ENCODE results near the gene RAP1GAP2.

DNA sequence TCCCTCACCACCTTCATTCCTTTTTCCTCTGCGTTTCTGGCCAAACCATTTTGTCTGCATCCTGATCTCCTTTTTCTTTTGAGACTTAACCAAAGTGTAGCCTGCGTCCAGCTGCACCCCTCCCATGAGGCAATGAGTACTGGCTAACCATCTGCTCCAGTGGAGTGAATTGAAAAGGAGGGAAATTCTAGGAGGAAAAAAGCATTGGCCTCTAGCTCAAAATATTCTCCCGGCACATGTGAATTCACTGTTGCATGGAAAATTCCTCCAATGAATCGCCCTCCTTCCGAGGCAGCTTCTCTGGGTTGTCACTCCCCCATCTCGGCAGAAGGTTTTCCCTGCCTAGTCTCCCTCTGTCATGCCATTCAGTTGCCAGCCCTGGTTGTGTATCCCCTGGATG, 5.6 kb downstream of the RAP1GAP2 start:
- TF ChIP-seq CTCF (IDR thresholded peaks at IDR 0.05 in 4 of 5, conservative IDR thresholded peaks at IDR 0.05 in 1 of 5) (no peak), POLR2A (IDR thresholded peaks at IDR 0.05) (no peak)

All from gastrocnemius medialis (tissue), 4 donors.